IPS-18c (cell line): Measurements from ENCODE around the gene DMAC1.

Experiments used
- H3K4me3 ChIP-seq: 2 replicates; pipeline ENCODE4 v1.7.0; 2013; ENCODE audit warnings: low read depth, mild to moderate bottlenecking, low read length, moderate library complexity; ENCODE audit not compliant: insufficient read depth
- H3K9me3 ChIP-seq: one replicate; pipeline ENCODE4 v1.6.1; 2013; ENCODE audit warnings: mild to moderate bottlenecking, low read length, moderate library complexity; ENCODE audit not compliant: control insufficient read depth, insufficient read depth

Gene DMAC1, protein sequence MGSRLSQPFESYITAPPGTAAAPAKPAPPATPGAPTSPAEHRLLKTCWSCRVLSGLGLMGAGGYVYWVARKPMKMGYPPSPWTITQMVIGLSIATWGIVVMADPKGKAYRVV

GRCh38 chr9:7799234-7799943 lies at the start of gene DMAC1:
DMAC1 (minus strand) TSS chr9:7799778; CDS start chr9:7799734, 44 bp downstream.
- Histone ChIP-seq H3K4me3 (peak within 1 kb of the TSS; percentile 92), H3K9me3 (no peaks in the 10 kb centered on the region)

DNA sequence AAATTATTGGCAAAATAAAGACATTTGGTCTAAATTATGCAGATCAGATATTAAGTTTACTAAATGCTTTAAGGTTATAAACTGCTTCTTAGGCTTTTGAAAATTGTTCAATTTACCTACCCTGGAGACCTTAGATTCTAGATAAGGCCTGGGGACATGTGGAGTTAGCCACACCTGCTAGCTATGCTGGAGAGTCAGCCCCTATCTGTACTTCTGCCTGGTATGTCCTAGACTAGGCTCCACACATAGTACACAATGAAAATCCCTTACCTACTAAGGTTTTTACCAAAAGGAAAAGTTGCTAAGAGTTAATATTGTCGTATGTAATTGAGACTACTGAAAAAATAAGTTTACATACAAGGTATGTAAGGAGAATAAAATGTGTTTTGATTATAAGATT lies 49.8 kb upstream of the DMAC1 start:
- Histone ChIP-seq H3K4me3 (no peak overlapping the region), H3K9me3 (no peaks in the 10 kb centered on the region)

GRCh38 chr9:7848498-7848897 lies 48.9 kb upstream of the DMAC1 start:
- Histone ChIP-seq H3K9me3 (no peaks in the 10 kb centered on the region), H3K4me3 (no peak overlapping the region)

- Histone ChIP-seq H3K9me3 (no peaks in the 10 kb centered on the region), H3K4me3 (no peak overlapping the region)
These were observed 44.7 kb upstream of the DMAC1 start for GRCh38 chr9:7844242-7844641.

- no peaks in the 10 kb centered on the region for H3K9me3 ChIP-seq
- no peak overlapping the region for H3K4me3 ChIP-seq
These were observed 42.3 kb upstream of the DMAC1 start for GRCh38 chr9:7841831-7842230.

- no peak overlapping the region for H3K4me3 ChIP-seq
These were observed 35.0 kb upstream of the DMAC1 start for GRCh38 chr9:7834531-7834930.

GRCh38 chr9:7828334-7828733 lies 28.8 kb upstream of the DMAC1 start:
- Histone ChIP-seq H3K9me3 (no peaks in the 10 kb centered on the region), H3K4me3 (no peak overlapping the region)

More at GRCh38 chr9:7834531-7834930, 35.0 kb upstream of the DMAC1 start:
- H3K9me3 ChIP-seq: no peaks in the 10 kb centered on the region

GRCh38 chr9:7827792-7828191 lies 28.2 kb upstream of the DMAC1 start:
- Histone ChIP-seq H3K4me3 (no peak overlapping the region), H3K9me3 (no peaks in the 10 kb centered on the region)

DNA sequence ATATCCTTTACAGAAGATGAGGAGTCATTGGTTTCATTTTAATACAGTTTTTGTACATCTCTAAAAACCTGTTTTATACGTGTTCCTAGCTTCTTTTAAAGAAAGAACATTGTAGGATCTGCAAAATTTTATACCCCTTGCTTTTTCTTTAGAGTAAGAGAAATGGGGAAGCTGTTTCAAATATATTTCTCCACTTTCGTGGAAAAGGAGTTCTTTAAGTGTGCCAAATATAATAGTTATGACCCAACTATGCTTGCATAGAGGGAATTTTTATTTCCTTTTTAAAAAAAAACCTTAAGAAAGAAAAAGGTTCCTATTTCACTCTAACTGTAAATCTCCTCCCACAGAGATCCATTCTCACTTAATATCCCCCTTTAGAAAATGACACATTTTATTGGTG lies 27.5 kb upstream of the DMAC1 start:
- no peaks in the 10 kb centered on the region for H3K9me3 ChIP-seq
- H3K4me3 ChIP-seq: no peak overlapping the region

DNA sequence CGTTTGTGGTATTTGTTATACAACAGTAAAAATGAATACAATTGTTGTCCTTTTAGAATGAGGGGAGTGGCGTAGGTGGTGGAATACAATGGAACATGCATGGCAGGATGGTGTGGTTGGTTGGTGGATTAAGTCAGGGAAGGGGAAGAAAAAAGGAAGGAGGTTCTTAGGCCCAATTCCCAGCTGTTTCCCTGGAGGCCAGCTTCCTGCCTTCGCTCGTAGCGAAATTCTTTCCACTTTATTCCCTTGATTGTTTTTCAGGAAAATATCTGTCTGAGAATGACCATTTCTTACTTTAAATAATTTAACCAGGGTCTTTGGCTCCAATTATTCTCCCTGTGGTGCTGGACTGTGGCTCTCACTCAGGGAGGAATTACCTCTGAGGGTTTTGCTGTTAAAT lies 24.1 kb upstream of the DMAC1 start:
- no peak overlapping the region for H3K4me3 ChIP-seq
- no peaks in the 10 kb centered on the region for H3K9me3 ChIP-seq

DNA sequence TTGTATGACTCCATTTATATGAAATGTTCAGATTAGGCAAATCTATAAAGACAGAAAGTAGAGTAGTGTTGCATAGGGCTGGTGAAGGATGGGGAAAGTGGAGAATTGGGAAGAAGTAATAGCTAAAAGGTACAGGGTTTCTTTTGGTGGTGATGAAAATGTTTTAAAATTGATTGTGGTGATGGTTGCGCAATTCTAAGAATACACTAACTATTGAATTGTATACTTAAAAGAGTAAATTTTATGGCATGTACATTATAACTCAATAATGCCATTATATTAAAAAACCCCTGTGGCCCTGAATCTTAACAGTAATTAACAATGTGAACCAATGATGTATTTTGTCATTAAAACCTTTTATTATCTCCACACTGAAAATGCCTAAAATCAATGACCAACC lies 20.4 kb upstream of the DMAC1 start:
- Histone ChIP-seq H3K9me3 (no peaks in the 10 kb centered on the region), H3K4me3 (no peak overlapping the region)

- Histone ChIP-seq H3K4me3 (no peak overlapping the region), H3K9me3 (no peaks in the 10 kb centered on the region)
These were observed 16.4 kb upstream of the DMAC1 start for GRCh38 chr9:7816021-7816420.

DNA sequence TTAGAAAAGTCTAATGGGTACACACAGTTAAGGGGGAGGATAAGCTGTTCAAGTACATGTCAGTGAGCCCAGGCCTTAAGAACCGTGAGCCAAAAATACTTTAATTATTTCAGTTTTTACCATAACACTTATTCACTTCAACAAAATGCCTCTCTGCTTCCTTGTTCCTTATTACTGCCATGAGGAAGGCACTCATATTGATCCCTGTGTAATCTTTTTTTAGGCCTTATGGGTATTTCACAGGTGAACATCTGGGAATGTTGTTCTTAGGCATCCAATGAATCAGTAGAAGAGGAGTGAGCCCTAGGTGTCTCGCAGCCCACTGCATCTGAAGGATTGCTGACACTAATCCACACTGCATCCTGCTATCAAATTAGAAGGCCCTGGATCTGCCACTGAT lies 13.5 kb upstream of the DMAC1 start:
- no peak overlapping the region for H3K4me3 ChIP-seq

DNA sequence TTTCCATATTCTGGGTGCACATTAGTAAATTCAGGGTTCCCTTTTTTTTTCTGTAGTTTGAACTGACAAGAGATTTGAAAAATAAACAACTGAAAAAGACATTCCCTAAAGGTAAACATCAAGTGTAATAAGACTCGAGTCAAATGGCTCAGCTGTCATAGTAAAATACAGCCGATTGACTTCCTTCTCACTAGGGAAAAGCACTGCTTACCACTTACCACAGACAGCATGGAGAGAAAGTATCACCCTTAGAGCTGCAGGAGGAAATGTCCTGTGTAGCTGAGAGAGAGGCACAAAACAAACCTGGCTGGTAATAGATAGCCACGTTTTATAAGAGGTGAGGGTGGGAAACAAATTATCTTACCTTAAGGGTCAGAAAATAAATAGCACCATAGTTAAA lies 12.1 kb upstream of the DMAC1 start:
- H3K9me3 ChIP-seq: no peaks in the 10 kb centered on the region

More for the DNA sequence above, 13.5 kb upstream of the DMAC1 start:
- no peaks in the 10 kb centered on the region for H3K9me3 ChIP-seq

GRCh38 chr9:7802666-7803065 lies 3.1 kb upstream of the DMAC1 start:
- no peaks in the 10 kb centered on the region for H3K9me3 ChIP-seq
- no peak overlapping the region for H3K4me3 ChIP-seq

More for the DNA sequence above, 12.1 kb upstream of the DMAC1 start:
- H3K4me3 ChIP-seq: no peak overlapping the region

- no peak overlapping the region for H3K4me3 ChIP-seq
- H3K9me3 ChIP-seq: no peaks in the 10 kb centered on the region
These were observed 337 bp upstream of the DMAC1 start for GRCh38 chr9:7799944-7800285.

- no peak overlapping the region for H3K4me3 ChIP-seq
- H3K9me3 ChIP-seq: no peaks in the 10 kb centered on the region
These were observed 5.4 kb downstream of the DMAC1 start for GRCh38 chr9:7794196-7794595.

GRCh38 chr9:7791394-7791793 lies 8.2 kb downstream of the DMAC1 start:
- no peak overlapping the region for H3K4me3 ChIP-seq
- no peaks in the 10 kb centered on the region for H3K9me3 ChIP-seq

GRCh38 chr9:7790819-7791182 lies 8.8 kb downstream of the DMAC1 start:
- no peaks in the 10 kb centered on the region for H3K9me3 ChIP-seq
- H3K4me3 ChIP-seq: no peak overlapping the region
